Parathyroid adenoma (tissue), 2 donors: ENCODE measurements around the gene NCKAP5.
"Not testable (repeated sequence)": the region's sequence is repeated elsewhere in the genome, so short reads cannot be mapped to it uniquely, and the experiment has no call there.

ENCODE experiments used
- H2AFZ ChIP-seq: fragments of 300-600 bp; sonication (generic); one replicate; pipeline ENCODE4 v1.7.0; 2017; ENCODE audit warnings: antibody characterized with exemption, mild to moderate bottlenecking
- H3K27ac ChIP-seq: fragments of 300-600 bp; sonication (generic); one replicate; pipeline ENCODE4 v1.7.0; 2017
- H3K27me3 ChIP-seq: fragments of 300-600 bp; sonication (generic); one replicate; pipeline ENCODE4 v1.7.0; 2017; ENCODE audit warnings: low read length; ENCODE audit not compliant: control insufficient read depth, insufficient read depth
- H3K36me3 ChIP-seq: fragments of 300-600 bp; sonication (generic); one replicate; pipeline ENCODE4 v1.7.0; 2017; ENCODE audit warnings: low read length; ENCODE audit not compliant: control insufficient read depth, insufficient read depth
- H3K4me1 ChIP-seq: fragments of 300-600 bp; sonication (generic); one replicate; pipeline ENCODE4 v1.7.0; 2017; ENCODE audit warnings: control low read depth
- H3K4me2 ChIP-seq: fragments of 300-600 bp; sonication (generic); one replicate; pipeline ENCODE4 v1.7.0; 2017; ENCODE audit warnings: low read length
- H3K4me3 ChIP-seq: fragments of 300-600 bp; sonication (generic); one replicate; pipeline ENCODE4 v1.7.0; 2017; ENCODE audit warnings: low read depth, low read length
- H3K79me2 ChIP-seq: fragments of 300-600 bp; sonication (generic); one replicate; pipeline ENCODE4 v1.7.0; 2017; ENCODE audit warnings: control low read depth
- H3K9ac ChIP-seq: fragments of 300-600 bp; sonication (generic); one replicate; pipeline ENCODE4 v1.7.0; 2017; ENCODE audit warnings: mild to moderate bottlenecking
- H3K9me3 ChIP-seq: fragments of 300-600 bp; sonication (generic); one replicate; pipeline ENCODE4 v1.7.0; 2017; ENCODE audit warnings: low read length; ENCODE audit not compliant: control insufficient read depth
- CTCF ChIP-seq: fragments of 300-600 bp; sonication (generic); IDR thresholded peaks from one replicate; pipeline ENCODE4 v1.7.0; 2017; ENCODE audit warnings: antibody characterized with exemption, mild to moderate bottlenecking
- donor health status: primary hyperparathyroidism.

Gene NCKAP5

GRCh38 chr2:133209325-133209724, 358.9 kb downstream of the NCKAP5 start:
- no peak overlapping the region for H2AFZ ChIP-seq
- no peak overlapping the region for H3K9ac ChIP-seq
- no peak overlapping the region for H3K4me3 ChIP-seq
- no peaks in the 10 kb centered on the region for H3K27me3 ChIP-seq
- no peaks in the 10 kb centered on the region for H3K79me2 ChIP-seq
- no peak overlapping the region for H3K27ac ChIP-seq
- no peak for TF ChIP-seq CTCF
- no peak overlapping the region for H3K4me2 ChIP-seq
- H3K4me1 ChIP-seq: no peaks in the 10 kb centered on the region
- no peaks in the 10 kb centered on the region for H3K9me3 ChIP-seq
- H3K36me3 ChIP-seq: no peaks in the 10 kb centered on the region

GRCh38 chr2:133206666-133207065, 361.6 kb downstream of the NCKAP5 start:
- H3K4me1 ChIP-seq, H3K79me2 ChIP-seq, H3K9ac ChIP-seq, H3K27ac ChIP-seq, H3K27me3 ChIP-seq, H3K9me3 ChIP-seq, H3K4me3 ChIP-seq, H3K36me3 ChIP-seq, H3K4me2 ChIP-seq, H2AFZ ChIP-seq: not testable (repeated sequence)

GRCh38 chr2:133204421-133204820, 363.8 kb downstream of the NCKAP5 start:
- H3K4me1 ChIP-seq: no peaks in the 10 kb centered on the region
- no peak overlapping the region for H2AFZ ChIP-seq
- H3K27ac ChIP-seq: no peak overlapping the region
- TF ChIP-seq CTCF: no peak
- no peak overlapping the region for H3K4me3 ChIP-seq
- H3K36me3 ChIP-seq: no peaks in the 10 kb centered on the region
- no peak overlapping the region for H3K4me2 ChIP-seq
- no peaks in the 10 kb centered on the region for H3K79me2 ChIP-seq
- no peak overlapping the region for H3K9ac ChIP-seq
- H3K27me3 ChIP-seq: no peaks in the 10 kb centered on the region
- H3K9me3 ChIP-seq: no peaks in the 10 kb centered on the region

GRCh38 chr2:133200684-133201421, 367.4 kb downstream of the NCKAP5 start:
- H3K36me3 ChIP-seq: no peaks in the 10 kb centered on the region
- no peaks in the 10 kb centered on the region for H3K27me3 ChIP-seq
- H3K9ac ChIP-seq: no peak overlapping the region
- no peaks in the 10 kb centered on the region for H3K4me1 ChIP-seq
- no peak overlapping the region for H3K4me3 ChIP-seq
- TF ChIP-seq CTCF: no peak
- no peaks in the 10 kb centered on the region for H3K9me3 ChIP-seq
- no peak overlapping the region for H3K4me2 ChIP-seq
- no peak overlapping the region for H2AFZ ChIP-seq
- H3K79me2 ChIP-seq: no peaks in the 10 kb centered on the region
- no peak overlapping the region for H3K27ac ChIP-seq

GRCh38 chr2:133198678-133199077, 369.6 kb downstream of the NCKAP5 start:
- Histone ChIP-seq H3K4me2 (no peak overlapping the region), H3K9me3 (no peaks in the 10 kb centered on the region), H3K36me3 (no peaks in the 10 kb centered on the region), H3K4me1 (no peaks in the 10 kb centered on the region), H3K27ac (no peak overlapping the region), H3K4me3 (no peak overlapping the region), H3K79me2 (no peaks in the 10 kb centered on the region), H3K27me3 (no peaks in the 10 kb centered on the region), H2AFZ (no peak overlapping the region), H3K9ac (no peak overlapping the region)
- no peak for TF ChIP-seq CTCF
